Limb (tissue), 2 donors: ENCODE measurements around the gene TBC1D16.

Source experiments
- DNase-seq, 2 donors: peaks; one replicate each; pipeline ENCODE4 v3.0.0-alpha.2; 2016; ENCODE audit errors: extremely low spot score in 2 of 2

Gene TBC1D16

GRCh38 chr17:79929257-79930061, 106.2 kb downstream of the TBC1D16 start:
- DNase-seq: no peak

- no peak for DNase-seq
Measured at GRCh38 chr17:79928502-79929256, 107.0 kb downstream of the TBC1D16 start.

DNA sequence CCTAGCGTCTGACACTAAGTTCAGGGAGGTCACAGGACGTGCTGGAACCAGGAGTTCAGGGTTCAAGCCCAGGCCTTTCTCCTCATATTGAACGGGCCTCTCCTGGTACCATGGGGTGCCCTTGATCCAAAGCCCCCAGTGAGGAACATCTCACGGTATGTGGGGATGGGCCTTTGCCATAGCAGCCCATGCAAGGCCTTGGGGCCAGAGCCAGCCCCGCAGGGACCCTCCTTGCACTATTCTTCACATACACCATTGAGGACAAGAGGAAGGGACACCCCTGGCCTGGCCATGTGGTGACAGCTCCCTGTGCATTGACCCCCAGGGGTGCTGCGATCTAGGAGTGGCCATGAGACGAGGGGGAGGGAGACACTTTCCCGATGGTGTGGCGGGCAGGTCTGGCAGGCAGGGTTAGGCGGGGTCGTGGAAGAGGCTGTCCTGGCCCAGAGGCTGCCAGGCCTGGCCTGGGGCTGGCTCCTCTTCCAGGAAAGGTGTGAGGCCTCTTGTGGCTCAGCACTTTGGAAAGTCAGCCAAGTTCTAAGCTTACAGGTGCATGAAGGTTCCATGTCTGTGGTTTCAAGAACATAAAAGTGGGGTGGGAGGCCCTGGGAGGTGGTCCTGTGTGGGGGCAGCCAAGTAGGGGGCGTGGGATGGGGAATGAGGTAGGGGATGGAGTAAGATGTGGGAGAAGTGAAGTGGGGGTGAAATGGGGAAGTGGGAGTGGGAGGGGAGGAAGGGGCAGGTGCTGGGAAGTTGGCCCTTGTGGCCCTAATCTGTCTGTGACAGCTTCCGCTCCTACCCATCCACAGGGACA, 107.8 kb downstream of the TBC1D16 start:
- DNase-seq: no peak

GRCh38 chr17:79927136-79927661, 108.5 kb downstream of the TBC1D16 start:
- DNase-seq: no peak

DNA sequence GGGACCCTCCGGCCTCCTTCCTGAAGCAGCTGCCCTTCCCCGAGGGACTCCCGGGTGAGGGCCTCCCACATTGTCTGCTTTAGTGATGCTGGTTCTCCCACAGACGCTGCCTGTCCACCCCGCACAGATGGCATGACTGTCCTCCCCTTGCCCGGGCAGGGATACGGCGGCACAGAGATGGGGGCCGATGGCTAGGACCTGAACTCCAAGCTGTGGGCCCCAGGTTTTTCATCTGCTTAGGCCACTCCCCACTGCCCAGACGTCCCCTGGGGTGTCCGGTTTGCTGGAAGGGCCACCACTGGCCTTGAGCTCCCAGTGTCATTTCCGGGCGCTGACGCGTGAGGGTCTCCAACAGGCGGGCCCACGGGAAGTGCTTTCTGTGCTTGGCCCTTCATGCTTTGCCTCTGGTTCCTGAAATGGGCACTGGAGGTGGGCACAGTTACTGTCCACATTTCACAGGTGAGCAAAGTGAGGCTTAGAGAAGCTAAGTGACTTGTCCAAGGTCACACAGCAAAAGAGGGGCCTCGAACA, 109.0 kb downstream of the TBC1D16 start:
- no peak for DNase-seq

GRCh38 chr17:79926142-79926604, 109.5 kb downstream of the TBC1D16 start:
- DNase-seq: no peak

DNA sequence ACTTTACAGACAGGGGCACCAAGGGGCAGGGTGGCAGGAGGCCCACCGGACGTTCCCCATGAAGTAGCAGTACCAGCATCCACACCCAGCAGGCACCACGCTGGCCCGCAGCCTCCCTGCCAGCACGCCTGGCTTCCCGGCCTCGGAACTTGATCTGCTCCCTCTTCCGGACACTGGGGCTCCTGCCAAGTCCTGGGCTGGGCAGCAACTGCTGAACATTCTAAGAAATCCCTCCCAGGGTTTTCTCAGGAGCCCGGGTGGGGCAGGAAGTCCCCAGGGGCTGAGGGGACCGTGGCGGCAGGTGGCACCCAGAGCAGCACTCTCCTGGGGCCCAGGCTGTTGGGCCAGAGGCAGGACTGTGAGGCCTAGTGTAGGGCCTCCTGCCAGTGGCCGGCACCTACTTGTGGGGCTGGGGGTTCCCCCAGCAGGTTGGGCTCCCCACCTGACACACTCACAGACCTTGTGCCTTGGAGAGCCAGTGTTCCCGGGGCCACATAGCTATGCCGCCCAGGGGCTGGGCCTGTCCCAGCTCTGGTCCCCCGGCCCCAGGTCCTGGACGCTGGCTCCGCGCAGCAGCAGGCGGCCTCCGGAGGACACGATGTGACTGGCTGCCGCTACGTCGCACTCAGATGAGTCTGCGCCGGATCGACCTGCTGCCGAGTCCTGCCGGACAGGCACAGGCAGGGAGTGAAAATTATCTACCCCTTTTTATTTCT, 110.3 kb downstream of the TBC1D16 start:
- DNase-seq: peak; percentile 47 to 66

DNA sequence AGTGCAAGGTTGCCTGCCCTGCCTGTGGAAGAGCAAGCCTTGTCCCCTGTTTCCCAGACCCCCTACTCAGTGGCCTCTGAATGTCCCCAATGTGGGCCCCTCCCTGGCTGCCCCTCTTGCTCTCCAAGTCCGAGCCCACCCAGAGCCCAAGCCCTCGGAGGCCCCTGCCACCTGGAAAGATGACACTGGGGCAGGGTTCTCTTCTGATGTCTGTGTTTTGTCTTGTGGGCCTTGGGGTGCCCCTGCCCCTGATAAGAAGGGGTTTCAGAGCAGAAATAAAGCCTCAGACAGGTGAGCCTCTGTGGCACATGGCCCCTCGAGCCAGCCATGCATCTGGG, 111.1 kb downstream of the TBC1D16 start:
- no peak for DNase-seq

GRCh38 chr17:79923974-79924638, 111.6 kb downstream of the TBC1D16 start:
- DNase-seq: peak in 1 of 2 donors; percentile 68

DNA sequence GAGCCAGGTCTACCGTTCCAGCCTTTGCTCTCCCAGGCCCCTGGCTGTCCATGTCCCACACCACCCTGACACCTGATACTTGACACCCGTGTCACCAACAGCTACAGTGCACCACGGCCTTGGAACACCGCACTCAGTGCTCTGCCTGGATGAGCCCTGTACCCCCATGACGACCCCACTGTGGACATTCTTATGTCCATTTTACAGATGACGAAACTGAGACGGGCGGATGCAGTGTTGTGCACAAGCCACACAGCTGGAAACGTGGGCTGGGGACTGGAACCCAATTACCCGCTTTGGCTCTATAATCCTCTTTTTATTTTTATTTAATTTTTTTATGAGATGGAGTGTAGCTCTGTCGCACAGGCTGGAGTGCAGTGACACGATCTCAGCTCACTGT, 112.9 kb downstream of the TBC1D16 start:
- DNase-seq: no peak

GRCh38 chr17:79922116-79922601, 113.5 kb downstream of the TBC1D16 start:
- peak in 1 of 2 donors; percentile 59 for DNase-seq

GRCh38 chr17:79921411-79922115, 114.1 kb downstream of the TBC1D16 start:
- peak in 1 of 2 donors; percentile 48 for DNase-seq

GRCh38 chr17:79920751-79921410, 114.8 kb downstream of the TBC1D16 start:
- DNase-seq: no peak

DNA sequence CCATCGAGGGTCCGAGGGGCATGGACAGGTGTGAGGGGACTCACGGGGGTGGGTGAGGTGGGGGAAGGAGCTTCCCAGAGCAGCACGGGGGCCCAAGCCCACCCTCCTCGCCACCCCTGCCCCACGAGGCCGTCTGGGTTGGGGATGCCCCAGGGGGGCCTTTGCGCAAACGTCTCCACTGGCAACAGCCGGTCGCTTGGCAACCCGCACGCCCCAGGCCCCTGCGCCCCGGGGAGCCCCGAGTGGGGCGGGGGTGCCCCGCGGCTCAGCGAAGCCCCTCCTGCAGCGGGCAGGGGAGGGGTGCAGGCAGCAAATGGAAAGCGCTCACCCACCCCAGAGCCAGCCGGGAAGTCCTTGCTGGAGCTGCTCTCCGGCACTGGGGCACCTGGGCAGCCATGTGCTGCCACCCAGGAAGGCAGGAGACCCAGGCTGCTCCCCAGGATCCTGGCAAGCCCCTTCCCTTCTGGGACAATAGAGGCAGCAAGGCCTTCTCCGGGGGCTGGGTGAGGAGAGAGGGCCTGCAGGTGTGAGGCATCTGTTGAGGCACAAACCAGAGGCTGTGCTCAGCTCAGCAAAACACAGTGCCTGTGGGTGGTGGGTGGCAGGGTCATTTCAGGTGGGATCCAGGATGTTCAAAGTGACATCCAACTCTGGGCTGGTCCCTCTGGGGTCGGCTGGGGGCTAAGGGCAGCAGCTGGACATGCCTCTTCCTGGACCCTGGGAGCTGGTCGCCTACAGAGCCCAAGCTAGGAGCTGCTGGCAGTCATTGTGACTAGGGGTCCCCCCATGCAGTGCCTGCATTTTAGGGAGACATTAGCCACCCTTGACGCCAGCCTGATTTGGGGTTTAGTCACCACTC, 115.6 kb downstream of the TBC1D16 start:
- DNase-seq: peak in 1 of 2 donors; percentile 49

DNA sequence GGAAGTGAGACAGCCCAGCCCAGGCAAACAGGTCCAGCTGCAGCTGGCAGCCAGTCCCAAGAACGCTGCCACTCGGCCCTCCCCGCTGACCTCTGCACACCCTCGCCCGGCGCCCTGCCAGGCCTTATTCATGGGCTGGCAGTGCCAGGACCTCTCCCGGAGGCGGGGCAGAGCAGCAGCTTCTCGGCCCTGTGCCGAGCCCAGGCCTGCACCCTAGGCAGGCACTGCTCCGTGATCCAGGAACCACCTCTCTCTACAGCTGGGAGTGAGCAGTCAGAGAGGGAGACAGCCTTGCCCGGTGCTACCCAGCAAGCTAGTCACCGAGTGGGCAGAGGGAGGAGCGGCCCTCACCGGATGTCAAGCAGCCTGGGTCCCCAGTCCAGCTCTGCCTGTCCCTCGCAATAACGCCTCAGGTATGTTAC, 116.5 kb downstream of the TBC1D16 start:
- DNase-seq: peak in 1 of 2 donors; percentile 56

DNA sequence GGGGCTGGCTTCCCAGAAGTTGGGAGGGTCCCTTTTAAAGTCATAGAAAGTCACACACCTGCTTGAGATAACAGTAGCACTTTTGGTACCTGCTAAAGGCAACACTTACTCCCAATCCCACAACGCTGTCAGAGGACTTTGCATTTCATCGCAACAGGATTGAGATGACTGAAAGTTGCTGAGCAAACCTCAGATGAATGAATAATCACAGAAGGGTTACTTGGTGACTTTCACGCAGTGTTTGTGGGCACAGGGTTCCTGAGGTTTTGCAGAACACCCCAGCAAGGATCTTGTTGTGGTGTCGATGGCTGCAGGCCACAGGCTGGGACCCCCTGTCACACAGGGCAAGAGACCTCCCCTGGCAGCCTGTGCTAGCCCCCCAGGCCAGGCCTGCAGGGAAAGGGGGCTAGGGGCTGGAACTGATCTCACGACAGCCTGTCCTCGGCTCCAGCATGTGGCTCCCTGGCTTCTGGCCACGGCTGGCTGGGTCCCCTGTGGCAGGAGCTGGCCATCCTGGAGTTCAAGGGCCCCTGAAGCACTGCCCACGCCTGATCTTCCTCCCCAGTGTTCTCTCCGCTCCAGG, 117.0 kb downstream of the TBC1D16 start:
- DNase-seq: no peak

GRCh38 chr17:79917902-79918484, 117.7 kb downstream of the TBC1D16 start:
- DNase-seq: no peak
